ENCODE data around the gene ADRM1. TPM values are rescaled to one million over a fixed set of nuclear protein-coding genes. Genes with fewer than 3 reads are reported as not detected.

The ADRM1 gene
- total RNA-seq, 4 donors from 2014 or later: 127 to 184 (median 173) TPM

DNA sequence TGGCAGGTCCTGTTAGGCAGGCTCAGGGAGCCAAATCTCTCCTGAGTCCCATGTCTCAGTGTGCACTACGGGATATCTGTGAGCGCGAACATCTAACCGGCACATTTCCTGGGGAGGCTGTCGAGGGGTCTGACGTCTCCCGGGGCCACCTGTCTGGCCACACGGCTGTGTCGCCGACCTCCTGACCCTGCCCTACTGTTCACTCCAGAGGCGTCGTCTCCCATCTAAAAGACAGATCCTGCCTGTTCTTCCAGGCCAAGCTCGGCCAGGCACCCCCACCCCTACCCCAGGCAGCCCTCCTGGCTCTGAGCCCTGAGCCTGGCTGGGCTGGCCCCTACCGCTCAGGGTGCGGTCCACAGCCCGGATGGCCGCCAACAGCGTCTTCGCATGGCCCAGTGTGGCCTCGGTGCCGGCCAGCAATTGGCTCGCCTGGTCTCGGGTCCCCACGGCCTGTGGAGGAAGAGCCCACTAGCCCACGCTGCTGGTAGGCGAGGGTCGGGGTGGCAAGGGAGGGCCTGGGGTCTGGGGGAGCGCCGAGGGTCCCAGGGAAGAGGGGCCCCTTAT is 16.6 kb downstream of the ADRM1 start:
- no peaks in the 10 kb centered on the region for H3K9me3 ChIP-seq
- H3K4me3 ChIP-seq: no peak overlapping the region
- intact Hi-C loops (cut with DNase I): no loop called here
- H3K27ac ChIP-seq (replicated peaks in 1 of 4): peak overlapping the region in 2 of 4 donors; percentile 10 to 57
- no peak for DNase-seq (ENCODE audit: extremely low spot score)
- no peak for TF ChIP-seq EP300 (IDR thresholded peaks at IDR 0.05)
- TF ChIP-seq, protein P1, sequence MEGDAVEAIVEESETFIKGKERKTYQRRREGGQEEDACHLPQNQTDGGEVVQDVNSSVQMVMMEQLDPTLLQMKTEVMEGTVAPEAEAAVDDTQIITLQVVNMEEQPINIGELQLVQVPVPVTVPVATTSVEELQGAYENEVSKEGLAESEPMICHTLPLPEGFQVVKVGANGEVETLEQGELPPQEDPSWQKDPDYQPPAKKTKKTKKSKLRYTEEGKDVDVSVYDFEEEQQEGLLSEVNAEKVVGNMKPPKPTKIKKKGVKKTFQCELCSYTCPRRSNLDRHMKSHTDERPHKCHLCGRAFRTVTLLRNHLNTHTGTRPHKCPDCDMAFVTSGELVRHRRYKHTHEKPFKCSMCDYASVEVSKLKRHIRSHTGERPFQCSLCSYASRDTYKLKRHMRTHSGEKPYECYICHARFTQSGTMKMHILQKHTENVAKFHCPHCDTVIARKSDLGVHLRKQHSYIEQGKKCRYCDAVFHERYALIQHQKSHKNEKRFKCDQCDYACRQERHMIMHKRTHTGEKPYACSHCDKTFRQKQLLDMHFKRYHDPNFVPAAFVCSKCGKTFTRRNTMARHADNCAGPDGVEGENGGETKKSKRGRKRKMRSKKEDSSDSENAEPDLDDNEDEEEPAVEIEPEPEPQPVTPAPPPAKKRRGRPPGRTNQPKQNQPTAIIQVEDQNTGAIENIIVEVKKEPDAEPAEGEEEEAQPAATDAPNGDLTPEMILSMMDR (IDR thresholded peaks at IDR 0.05): no peak
- TF ChIP-seq POLR2A (IDR thresholded peaks at IDR 0.05; ENCODE audit: low read depth): no peak
- TF ChIP-seq POLR2AphosphoS5 (IDR thresholded peaks at IDR 0.05): no peak
- H3K36me3 ChIP-seq: peaks cover 74 to 89% (median 86%) of the 10 kb centered on the region in 4 donors
- H3K4me1 ChIP-seq: peaks cover 0 to 5% (median 0%) of the 10 kb centered on the region in 4 donors
- no peaks in the 10 kb centered on the region for H3K27me3 ChIP-seq
- 78% methylated on average over 28 of the region's 29 CpGs for WGBS

DNA sequence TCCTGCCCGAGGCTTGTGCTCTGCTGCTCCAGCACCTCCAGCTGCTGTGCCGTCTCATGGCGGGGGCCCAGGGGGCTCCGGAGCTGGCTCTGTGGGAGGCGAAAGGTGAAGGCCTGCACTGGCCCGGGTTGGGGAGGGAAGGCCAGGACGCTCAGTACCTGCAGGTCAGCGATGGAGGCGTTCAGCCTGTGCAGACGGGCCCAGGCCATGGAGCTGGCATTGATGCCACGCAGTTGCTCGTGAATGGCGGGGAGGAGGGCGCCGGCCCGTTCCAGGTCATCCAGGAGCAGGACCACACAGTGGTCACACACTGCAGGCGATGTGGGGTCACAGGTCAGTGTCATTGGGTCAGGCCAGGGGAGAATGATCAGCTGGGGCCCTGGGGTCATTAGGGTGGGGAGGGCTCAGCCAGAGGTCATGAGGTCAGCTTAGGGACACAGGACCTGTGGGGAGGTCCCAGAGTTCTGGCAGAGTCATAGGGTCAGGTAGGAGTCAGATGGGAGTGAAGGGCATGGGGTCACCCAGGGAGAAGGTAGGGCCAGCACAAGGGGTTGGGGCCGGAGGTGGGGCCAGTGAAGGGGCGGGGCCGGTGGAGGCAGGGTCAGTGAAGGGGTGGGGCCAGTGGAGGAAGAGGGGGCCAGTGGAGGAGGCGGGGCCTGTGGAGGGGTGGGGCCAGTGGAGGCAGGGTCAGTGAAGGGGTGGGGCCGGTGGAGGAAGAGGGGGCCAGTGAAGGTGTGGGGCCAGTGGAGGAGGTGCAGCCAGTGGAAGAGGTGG is 18.0 kb downstream of the ADRM1 start:
- 84% methylated on average over 21 of the region's 22 CpGs for WGBS
- H3K4me3 ChIP-seq: no peak overlapping the region
- peaks cover 64 to 89% (median 86%) of the 10 kb centered on the region in 4 donors for H3K36me3 ChIP-seq
- no peaks in the 10 kb centered on the region for H3K9me3 ChIP-seq
- TF ChIP-seq POLR2AphosphoS5 (IDR thresholded peaks at IDR 0.05): peak in 1 of 2 donors; percentile 19
- TF ChIP-seq EP300 (IDR thresholded peaks at IDR 0.05): no peak
- no peak for DNase-seq (ENCODE audit: extremely low spot score)
- peak overlapping the region in 3 of 4 donors; percentile 44 to 59 (median 57) for H3K27ac ChIP-seq (replicated peaks in 1 of 4)
- H3K27me3 ChIP-seq: no peaks in the 10 kb centered on the region
- peaks cover 0 to 5% (median 0%) of the 10 kb centered on the region in 4 donors for H3K4me1 ChIP-seq
- intact Hi-C loops (cut with DNase I): no loop called here

DNA sequence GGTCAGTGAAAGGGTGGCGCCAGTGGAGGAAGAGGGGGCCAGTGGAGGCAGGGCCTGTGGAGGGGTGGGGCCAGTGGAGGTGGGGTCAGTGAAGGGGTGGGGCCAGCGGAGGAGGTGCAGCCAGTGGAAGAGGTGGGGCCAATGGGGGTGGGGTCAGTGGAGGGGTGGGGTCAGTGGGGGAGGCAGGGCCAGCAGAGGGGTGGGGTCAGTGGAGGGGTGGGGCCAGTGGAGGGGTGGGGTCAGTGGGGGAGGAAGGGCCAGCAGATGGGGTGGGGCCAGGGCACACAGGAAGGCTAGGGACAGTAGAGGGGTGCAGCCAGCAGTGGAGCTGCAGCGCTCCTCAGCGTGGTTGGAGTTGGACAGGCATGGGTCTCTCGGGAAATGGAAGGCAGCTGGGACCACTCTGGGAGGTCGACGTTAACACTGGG is 18.7 kb downstream of the ADRM1 start:
- DNase-seq (ENCODE audit: extremely low spot score): no peak
- 74% methylated on average over 6 of the region's 7 CpGs for WGBS
- peaks cover 0 to 5% (median 0%) of the 10 kb centered on the region in 4 donors for H3K4me1 ChIP-seq
- no peaks in the 10 kb centered on the region for H3K27me3 ChIP-seq
- peaks cover 64 to 89% (median 86%) of the 10 kb centered on the region in 4 donors for H3K36me3 ChIP-seq
- no peak overlapping the region for H3K4me3 ChIP-seq
- no peaks in the 10 kb centered on the region for H3K9me3 ChIP-seq
- TF ChIP-seq, protein P1 (IDR thresholded peaks at IDR 0.05): no peak
- TF ChIP-seq EP300 (IDR thresholded peaks at IDR 0.05) (no peak), POLR2AphosphoS5 (IDR thresholded peaks at IDR 0.05) (no peak), POLR2A (IDR thresholded peaks at IDR 0.05; ENCODE audit: low read depth) (no peak)
- intact Hi-C loops (cut with DNase I): no loop called here
- H3K27ac ChIP-seq (replicated peaks in 1 of 4): peak overlapping the region in 3 of 4 donors; percentile 28 to 57 (median 41)

DNA sequence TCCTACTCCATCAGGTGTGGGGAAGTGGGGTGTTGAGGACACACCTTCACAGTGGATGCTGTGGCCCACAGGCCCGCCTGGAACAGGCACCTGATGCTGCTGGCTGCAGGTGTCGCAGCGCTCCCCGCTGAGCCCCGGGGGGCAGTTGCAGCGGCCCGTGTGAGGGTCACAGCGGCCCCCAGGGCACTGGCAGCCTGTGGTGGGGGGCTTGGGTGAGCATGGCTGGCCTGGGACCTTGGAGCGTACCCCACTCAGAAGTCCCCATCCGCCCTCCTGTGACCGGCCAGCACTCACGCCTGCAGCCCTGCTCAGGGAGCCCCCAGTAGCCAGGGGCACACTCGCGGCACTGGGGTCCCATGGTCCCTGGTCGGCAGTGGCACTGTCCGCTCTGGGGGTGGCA is 19.2 kb downstream of the ADRM1 start:
- Histone ChIP-seq H3K4me1 (peaks cover 0 to 5% (median 0%) of the 10 kb centered on the region in 4 donors), H3K4me3 (no peak overlapping the region), H3K9me3 (no peaks in the 10 kb centered on the region), H3K36me3 (peaks cover 64 to 89% (median 86%) of the 10 kb centered on the region in 4 donors), H3K27ac (replicated peaks in 1 of 4) (peak overlapping the region in 3 of 4 donors; percentile 28 to 57 (median 41)), H3K27me3 (no peaks in the 10 kb centered on the region)
- TF ChIP-seq, protein P1 (IDR thresholded peaks at IDR 0.05): no peak
- no peak for TF ChIP-seq EP300 (IDR thresholded peaks at IDR 0.05)
- no peak for TF ChIP-seq POLR2A (IDR thresholded peaks at IDR 0.05; ENCODE audit: low read depth)
- no peak for TF ChIP-seq POLR2AphosphoS5 (IDR thresholded peaks at IDR 0.05)
- intact Hi-C loops (cut with DNase I): no loop called here
- no peak for DNase-seq (ENCODE audit: extremely low spot score)
- WGBS: 93% methylated on average over 5 of the region's 16 CpGs

DNA sequence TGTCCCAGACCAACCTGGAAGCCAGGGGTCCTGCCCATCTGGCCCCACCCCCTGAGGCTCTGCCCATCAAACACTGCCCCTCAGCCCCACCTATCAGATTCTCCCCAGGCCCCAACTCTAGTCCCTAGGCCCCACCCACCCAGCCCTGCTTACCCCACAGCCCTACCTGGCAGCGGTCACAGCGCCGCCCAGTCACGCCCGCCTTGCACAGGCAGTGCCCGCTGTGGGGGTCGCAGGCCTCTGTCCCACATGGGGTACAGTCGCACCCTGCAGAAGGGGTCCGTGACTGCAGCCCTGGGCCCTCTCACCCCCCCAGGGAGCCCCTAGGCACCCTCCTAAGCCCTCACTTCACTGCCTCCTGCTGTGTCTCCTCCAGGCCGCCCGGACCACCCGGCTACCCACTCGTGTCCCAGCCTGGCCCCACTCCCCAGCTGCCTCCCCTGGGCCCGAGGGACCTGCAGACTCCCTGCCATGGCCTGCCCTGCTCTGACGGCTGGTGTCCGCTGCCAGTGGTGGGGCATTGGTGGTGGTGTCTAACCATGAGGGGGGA is 19.8 kb downstream of the ADRM1 start:
- peak overlapping the region in 2 of 4 donors; percentile 41 to 57 for H3K27ac ChIP-seq (replicated peaks in 1 of 4)
- H3K36me3 ChIP-seq: peaks cover 64 to 89% (median 86%) of the 10 kb centered on the region in 4 donors

More for the DNA sequence above, 19.8 kb downstream of the ADRM1 start:
- DNase-seq (ENCODE audit: extremely low spot score): no peak
- intact Hi-C loops (cut with DNase I): no loop called here
- TF ChIP-seq POLR2AphosphoS5 (IDR thresholded peaks at IDR 0.05) (no peak), POLR2A (IDR thresholded peaks at IDR 0.05; ENCODE audit: low read depth) (no peak), EP300 (IDR thresholded peaks at IDR 0.05) (no peak)
- TF ChIP-seq, protein P1 (IDR thresholded peaks at IDR 0.05): no peak
- 86% methylated on average over 7 of the region's 16 CpGs for WGBS
- H3K27me3 ChIP-seq: no peaks in the 10 kb centered on the region
- H3K4me3 ChIP-seq: no peak overlapping the region
- no peaks in the 10 kb centered on the region for H3K9me3 ChIP-seq
- H3K4me1 ChIP-seq: peaks cover 0 to 5% (median 0%) of the 10 kb centered on the region in 4 donors

Measured in esophagus muscularis mucosa (tissue), 4 donors.